CMK (cell line): Measurements from ENCODE around the gene VRK2.
A peak's percentile ranks its signal among the peaks of the same experiment; 100 is the strongest.

ENCODE experiments used
- DNase-seq: peaks from one replicate; pipeline ENCODE4 v3.0.0-alpha.2; 2010; ENCODE audit warnings: low read depth

Gene VRK2

GRCh38 chr2:58046585-58047372 lies at the start of gene VRK2:
TSS of gene VRK2 (plus strand) at chr2:58046806. CDS start at chr2:58048832, 2,026 bp downstream.
- DNase-seq = peak; percentile 59

- DNase-seq = no peak
Measured at GRCh38 chr2:58006256-58006951, 40.2 kb upstream of the VRK2 start.

DNA sequence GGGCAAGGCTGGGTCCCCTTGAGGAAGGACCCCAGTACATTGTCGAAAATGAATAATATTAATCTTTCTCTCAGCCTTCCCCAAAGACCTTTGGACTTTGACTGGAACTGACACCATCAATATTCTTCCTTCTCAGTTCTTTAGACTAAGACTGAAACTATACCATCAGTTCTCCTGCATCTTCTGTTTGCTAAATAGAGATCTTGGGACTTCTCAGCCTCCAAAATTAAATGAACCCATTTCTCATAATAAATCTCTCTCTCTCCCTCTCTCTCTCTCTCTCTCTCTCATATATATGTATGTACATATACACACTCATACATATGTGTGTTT lies 39.7 kb upstream of the VRK2 start:
- DNase-seq = no peak

GRCh38 chr2:58010599-58010998 lies 36.0 kb upstream of the VRK2 start:
- no peak for DNase-seq

- DNase-seq = no peak
Measured at GRCh38 chr2:58019229-58019628, 27.4 kb upstream of the VRK2 start.

DNA sequence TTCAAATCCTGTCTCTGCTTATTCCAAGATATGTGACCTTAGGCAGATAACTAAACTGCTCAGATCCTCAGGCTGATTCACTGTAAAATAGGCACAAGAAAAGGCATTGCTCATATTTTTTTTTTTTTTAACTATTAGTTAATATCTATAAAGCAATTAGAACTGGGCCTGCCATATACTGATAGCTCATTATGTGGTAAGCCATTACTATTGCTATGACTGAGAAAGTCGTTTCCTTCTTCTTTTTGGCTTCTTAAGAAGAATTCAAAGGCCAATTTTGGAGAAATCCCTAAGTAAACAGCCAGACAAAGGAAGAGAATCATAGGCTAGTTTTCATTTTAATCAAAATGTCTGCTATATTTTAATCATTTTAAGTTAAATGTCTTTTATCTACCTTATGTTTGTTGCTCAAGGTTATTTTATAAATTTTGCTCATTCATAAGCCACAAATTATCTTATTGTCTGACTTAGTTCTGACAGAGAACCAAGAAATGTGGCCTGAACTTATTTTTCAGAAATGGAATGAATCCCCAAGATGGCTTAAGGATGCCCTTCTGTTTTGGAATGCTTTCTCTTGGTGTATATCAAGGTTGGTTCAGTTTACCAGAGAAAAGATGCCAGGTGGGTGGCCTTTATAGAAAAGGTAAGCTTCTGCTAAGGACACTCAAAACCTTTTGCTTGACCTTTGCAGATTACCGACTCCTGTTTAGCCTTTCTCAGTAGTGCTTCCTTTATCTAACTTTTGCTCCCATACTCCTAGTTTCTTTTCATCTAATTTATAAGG lies 21.3 kb upstream of the VRK2 start:
- DNase-seq = no peak

GRCh38 chr2:58027029-58027428 lies 19.6 kb upstream of the VRK2 start:
- no peak for DNase-seq

DNA sequence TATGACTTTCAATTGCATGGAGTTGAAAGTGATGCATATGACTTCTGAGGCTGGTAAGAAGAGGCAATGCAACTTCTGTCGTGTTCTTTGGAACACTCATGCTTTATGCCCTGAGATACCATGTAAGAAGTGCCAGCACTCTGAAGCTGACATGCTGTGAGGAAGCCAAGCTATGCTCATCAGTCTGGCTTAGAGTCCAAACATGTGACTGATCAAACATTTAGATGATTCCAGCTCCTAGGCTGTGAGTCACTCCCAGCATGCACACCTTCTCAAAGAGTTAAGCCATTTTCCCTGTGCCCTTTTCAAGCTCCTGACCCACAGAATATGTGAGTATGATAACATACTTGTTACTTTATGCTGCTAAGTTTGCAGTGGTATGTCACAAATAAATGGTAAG lies 15.8 kb upstream of the VRK2 start:
- DNase-seq = no peak

DNA sequence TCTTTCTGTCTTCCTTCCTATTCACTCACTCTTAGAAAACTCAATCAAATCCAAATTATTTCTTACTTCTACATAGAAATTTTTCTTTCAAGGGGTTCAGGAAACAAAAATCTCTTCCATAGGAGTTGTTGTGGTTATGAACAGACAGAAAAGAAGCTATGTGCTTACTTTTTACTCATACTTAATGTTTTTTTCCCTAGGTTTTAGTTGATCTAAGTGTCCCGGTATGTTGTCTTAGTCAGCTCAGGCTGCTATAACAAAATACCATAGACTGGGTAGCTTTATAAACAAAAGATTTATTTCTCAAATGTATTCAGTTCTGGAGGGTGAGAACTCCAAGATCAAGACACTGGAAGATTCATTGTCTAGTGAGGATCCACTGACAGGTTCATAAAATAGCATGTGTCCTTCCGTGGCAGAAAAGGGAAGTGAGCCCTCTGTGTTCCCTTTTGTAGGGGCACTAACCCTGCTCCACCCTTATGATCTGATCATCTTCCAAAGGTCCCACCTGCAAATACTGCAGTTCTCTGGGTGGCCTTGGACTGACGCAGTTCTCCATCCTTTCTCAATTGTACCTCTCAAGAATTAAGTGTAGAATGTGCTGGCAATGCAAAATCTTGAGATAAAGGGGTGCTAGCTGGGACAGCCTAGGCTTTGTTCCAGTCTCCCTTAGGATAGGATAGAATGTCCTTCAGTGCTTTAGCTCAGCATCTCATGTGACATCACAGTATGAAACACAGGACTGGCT lies 14.4 kb upstream of the VRK2 start:
- DNase-seq = no peak

DNA sequence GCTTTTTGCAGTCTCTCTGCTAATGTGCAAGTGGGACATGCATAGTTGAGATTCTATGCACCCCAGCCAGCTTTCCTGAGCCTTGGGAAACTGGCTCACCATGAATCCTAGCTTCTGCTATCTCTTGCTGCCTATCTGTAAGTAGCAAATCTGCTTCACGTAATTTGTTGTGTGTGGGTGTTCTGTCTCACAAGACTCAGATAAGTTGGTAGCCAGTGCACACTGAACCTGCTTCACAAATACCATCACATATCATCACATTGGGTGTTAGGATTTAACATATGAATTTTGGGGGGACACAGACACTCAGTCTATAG lies 13.9 kb upstream of the VRK2 start:
- DNase-seq = no peak

DNA sequence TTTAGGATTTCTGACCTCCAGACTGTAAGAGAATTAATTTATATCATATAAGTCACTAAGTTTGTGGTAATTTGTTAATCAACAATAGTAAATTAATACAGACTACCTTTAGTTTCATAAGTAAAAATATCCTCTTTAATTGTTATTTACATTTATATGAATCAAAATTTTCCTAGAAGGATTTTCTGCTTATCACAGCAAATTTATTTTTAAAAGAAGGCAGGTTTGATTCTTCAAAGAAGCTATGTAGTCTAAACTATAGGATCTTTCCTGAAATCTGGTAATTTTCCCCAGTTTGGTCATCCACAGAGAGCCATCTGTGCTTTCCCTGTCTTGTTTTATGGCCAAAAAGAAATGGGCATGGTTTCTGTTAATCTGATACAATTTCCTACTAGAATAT lies 13.1 kb upstream of the VRK2 start:
- no peak for DNase-seq

GRCh38 chr2:58035352-58035751 lies 11.3 kb upstream of the VRK2 start:
- DNase-seq = no peak

DNA sequence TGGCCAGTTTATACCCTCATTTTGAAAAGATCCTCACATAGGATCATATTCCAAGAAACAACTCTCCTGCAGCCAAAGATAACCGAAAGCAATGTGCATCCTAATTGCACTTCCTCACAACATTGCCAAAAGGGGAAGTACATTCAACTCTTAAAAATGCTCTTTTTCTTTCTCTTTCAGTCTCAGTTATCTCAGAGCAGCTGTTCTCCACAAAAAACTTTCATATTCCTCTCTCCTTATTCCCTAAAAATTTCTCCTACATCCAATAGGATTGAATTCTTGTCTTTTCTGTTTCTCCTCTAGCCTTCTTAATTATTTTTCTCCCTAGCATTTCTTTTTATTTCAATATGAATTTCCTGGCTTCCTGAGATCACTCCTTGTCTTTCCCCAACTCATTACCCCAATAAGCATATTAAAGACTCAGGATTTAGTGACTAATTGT lies 7.4 kb upstream of the VRK2 start:
- DNase-seq = no peak

GRCh38 chr2:58042486-58042970 lies 4.1 kb upstream of the VRK2 start:
- no peak for DNase-seq

GRCh38 chr2:58044145-58044544 lies 2.5 kb upstream of the VRK2 start:
- no peak for DNase-seq

GRCh38 chr2:58045580-58046334 lies 849 bp upstream of the VRK2 start:
- no peak for DNase-seq

DNA sequence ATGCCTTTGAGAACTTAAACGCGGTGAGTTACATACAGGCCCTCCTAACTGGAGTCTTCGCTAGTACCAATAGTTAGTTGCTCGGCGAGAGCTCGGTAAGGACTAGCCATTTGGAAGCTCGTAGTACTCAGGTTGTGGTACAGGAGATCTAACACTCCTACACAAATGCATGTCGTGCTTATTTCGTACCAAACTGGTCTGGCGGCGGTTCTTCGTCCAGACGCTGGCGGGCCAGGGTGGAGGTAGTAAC lies 346 bp upstream of the VRK2 start:
- no peak for DNase-seq

DNA sequence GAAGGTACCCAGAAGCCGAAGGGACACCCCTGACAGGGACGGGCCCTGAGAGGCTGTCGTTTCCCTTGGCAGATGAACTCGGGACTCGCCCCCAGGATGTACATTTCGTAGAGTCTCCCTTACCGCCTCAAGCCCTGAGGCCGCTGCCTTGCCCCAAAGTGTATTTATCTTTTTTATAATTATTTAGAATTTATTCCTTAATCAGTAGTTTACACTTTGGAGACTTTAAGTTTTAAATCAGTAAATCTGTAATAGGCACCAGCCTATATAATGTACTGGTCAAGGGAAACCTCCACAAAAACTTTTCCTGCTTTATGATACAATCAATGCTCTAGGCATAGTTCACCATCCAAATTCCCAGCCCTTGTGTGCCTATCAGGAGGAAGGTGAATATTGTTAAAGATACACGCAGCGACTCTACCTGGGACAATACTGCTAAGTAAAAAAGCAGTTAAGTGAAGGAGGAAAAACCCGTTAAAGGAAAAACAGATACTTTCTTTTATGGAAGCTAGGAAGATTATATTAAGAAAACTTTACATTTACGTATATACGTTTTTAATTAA lies 848 bp downstream of the VRK2 start:
- DNase-seq = no peak

DNA sequence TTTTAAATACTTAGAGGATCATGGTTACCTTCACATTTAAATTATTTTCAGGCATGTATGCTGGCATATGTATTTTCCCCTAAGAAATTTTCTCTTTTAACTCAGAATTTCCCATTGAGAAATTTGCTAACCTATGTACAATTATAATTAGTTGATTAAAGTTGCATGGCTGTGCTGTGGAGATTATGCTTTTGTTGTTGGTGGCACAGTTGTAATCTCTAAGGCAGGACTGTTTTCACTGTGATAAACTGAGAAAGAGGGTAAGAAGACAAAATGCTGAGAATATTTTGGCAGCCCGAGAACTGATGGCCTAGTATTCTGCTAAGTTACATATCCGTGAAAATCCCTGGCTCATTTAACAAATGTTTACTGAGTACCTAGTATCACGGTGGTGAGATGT lies 1.4 kb downstream of the VRK2 start:
- DNase-seq = no peak

- DNase-seq = no peak
Measured at GRCh38 chr2:58051445-58051844, 4.8 kb downstream of the VRK2 start.

GRCh38 chr2:58052978-58053377 lies 6.4 kb downstream of the VRK2 start:
- no peak for DNase-seq

- DNase-seq = no peak
Measured at GRCh38 chr2:58054264-58054663, 7.7 kb downstream of the VRK2 start.
